Muscle of back (tissue), 10 donors: ENCODE results near the gene MED12L. TPM values are rescaled to one million over a fixed set of nuclear protein-coding genes. Genes with fewer than 3 reads are reported as not detected.

ENCODE experiments used
- polyA plus RNA-seq, 10 donors: library from polyadenylated mRNA; unstranded; fragments of 120-200 nt; gene quantifications; one replicate each; pipeline ENCODE4 v1.2.1, GENCODE V29; 2013; ENCODE audit not compliant: insufficient read length in 10 of 10

The MED12L gene
- polyA plus RNA-seq, 10 donors, result 6.4 to 10.2 (median 7.7) TPM

Other genes starting within 250 kb of the MED12L start
- gene MINDY4B, start 180.2 kb upstream of the MED12L start, polyA plus RNA-seq, result 1 to 10 TPM in 5 of 10 donors, under 1 TPM in 4, not detected in 1; 0.25 to 4.9 (median 1.2) TPM
- gene CLRN1, start 112.9 kb upstream of the MED12L start, polyA plus RNA-seq, result under 1 TPM in 9 of 10 donors, not detected in 1; 0.20 to 0.75 (median 0.24) TPM
- gene GPR171, start 117.6 kb downstream of the MED12L start, polyA plus RNA-seq, result 1 to 10 TPM in 2 of 10 donors, under 1 TPM in 2, not detected in 6; 0.31 to 2.7 (median 0.84) TPM
- 1 to 10 TPM; 1.0 to 1.9 (median 1.4) TPM for gene P2RY14, start 192.9 kb downstream of the MED12L start, polyA plus RNA-seq
- gene GPR87, start 231.2 kb downstream of the MED12L start, polyA plus RNA-seq, result 1 to 10 TPM in 2 of 10 donors, not detected in 8; 1.9 to 2.5 TPM
- 1 to 10 TPM in 8 of 10 donors, under 1 TPM in 2; 0.53 to 1.9 (median 1.3) TPM for gene P2RY13, start 243.9 kb downstream of the MED12L start, polyA plus RNA-seq